ENCODE results near the gene SDC1. TPM values are rescaled to one million over a fixed set of nuclear protein-coding genes. Genes with fewer than 3 reads are reported as not detected.

Gene SDC1
- total and polyA plus RNA-seq, 2 of the 8 experiments (the other 6 are each of a cell fraction or from before 2014, with no cell fraction given), result 45.3 to 73.3 TPM

GRCh38 chr2:20193185-20193584 lies 31.7 kb downstream of the SDC1 start:
- Histone ChIP-seq H3K4ac (replicated peaks; ENCODE audit: insufficient read length, low read depth, low read length) (no peak overlapping the region), H3K23me2 (ENCODE audit: low read depth, low read length) (no peaks in the 10 kb centered on the region), H2BK12ac (ENCODE audit: low read depth, low read length) (no peak overlapping the region), H3K9me3 (ENCODE audit: insufficient read depth in 2 of 2, low read depth in 1 of 2, low read length in 1 of 2) (no peaks in the 10 kb centered on the region), H3K27me3 (replicated peaks in 1 of 4; ENCODE audit: control insufficient read depth in 3 of 4, extremely low read depth in 1 of 4, insufficient read depth in 3 of 4, low read length in 3 of 4) (no peaks in the 10 kb centered on the region; a peak in 3 of 7 replicates), H3K18ac (ENCODE audit: extremely low read depth, low read length) (no peak overlapping the region), H3K4me2 (ENCODE audit: insufficient read depth in 1 of 2, low read depth in 2 of 2, low read length in 2 of 2) (no peak overlapping the region), H3K79me1 (ENCODE audit: low read depth, low read length) (no peaks in the 10 kb centered on the region), H3K56ac (replicated peaks; ENCODE audit: insufficient read length, low read depth, low read length) (no peak overlapping the region), H2AFZ (ENCODE audit: low read length) (no peak overlapping the region), H2BK20ac (ENCODE audit: low read length) (no peak overlapping the region), H3K23ac (ENCODE audit: insufficient read length) (no peak overlapping the region), H3K9ac (replicated peaks in 1 of 4; ENCODE audit: extremely low read depth in 1 of 4, low read depth in 3 of 4, low read length in 3 of 4) (no peak overlapping the region), H2BK5ac (ENCODE audit: low read depth, low read length) (no peak overlapping the region), H3K4me1 (replicated peaks in 1 of 4; ENCODE audit: control insufficient read depth in 3 of 4, insufficient read depth in 4 of 4, low read length in 3 of 4) (peaks cover 0 to 19% (median 10%) of the 10 kb centered on the region in 4 experiments; a peak in 6 of 7 replicates), H3K27ac (ENCODE audit: low read depth, low read length) (no peak overlapping the region), H2BK120ac (replicated peaks; ENCODE audit: low read depth, low read length) (no peak overlapping the region), H4K8ac (ENCODE audit: extremely low read depth, insufficient read depth, low read length) (no peak overlapping the region), H3K14ac (ENCODE audit: insufficient read length) (no peak overlapping the region), H2BK15ac (ENCODE audit: low read length) (no peak overlapping the region), H3K79me2 (ENCODE audit: control insufficient read depth in 1 of 2, insufficient read depth in 2 of 2, low read length in 2 of 2) (no peaks in the 10 kb centered on the region), H4K20me1 (replicated peaks in 1 of 2; ENCODE audit: control insufficient read depth in 1 of 2, insufficient read depth in 2 of 2, low read length in 2 of 2) (no peaks in the 10 kb centered on the region), H4K91ac (replicated peaks; ENCODE audit: insufficient read length, low read length) (no peak overlapping the region), H4K5ac (ENCODE audit: insufficient read length, low read depth, low read length) (no peak overlapping the region), H2AK5ac (ENCODE audit: low read depth, low read length) (no peak overlapping the region), H3K4me3 (ENCODE audit: extremely low read depth in 1 of 4, insufficient read depth in 2 of 4, low read depth in 3 of 4, low read length in 4 of 4) (no peak overlapping the region), H3K36me3 (ENCODE audit: control insufficient read depth in 2 of 4, insufficient read depth in 4 of 4, low read length in 3 of 4) (no peaks in the 10 kb centered on the region)
- DNase-seq (ENCODE audit: low read depth in 1 of 2, low spot score in 2 of 2) (no peak), FAIRE-seq (no peak)
- ChIA-PET POLR2A (ENCODE audit: partially characterized antibody) (interaction anchor here (2.1 kb wide), 1 partner anchor 32 kb away, joined by 5 read pairs; the partner anchor contains the start of gene SDC1), CTCF (ENCODE audit: partially characterized antibody) (interaction anchor here (0.9 to 17.4 kb wide), 8 partner anchors 10 to 86 kb away, joined by 3 to 163 read pairs (median 38); no protein-coding TSS in a partner anchor)
- 89% methylated on average over 4 of the region's 4 CpGs; no CpG with 5 or more reads in 1 of the 2 experiments for WGBS, 2 experiments (ENCODE audit: extremely low coverage in 1 of 2, insufficient coverage in 1 of 2, insufficient read length in 1 of 2, insufficient replicate concordance in 2 of 2, low coverage in 1 of 2, low lambda C conversion rate in 2 of 2, missing lambda C conversion rate in 1 of 2)
- TF ChIP-seq BCL11A (IDR thresholded peaks at IDR 0.05; ENCODE audit: low read depth in 2 of 2, low read length in 2 of 2), result no peak
- no peak for TF ChIP-seq SP1 (IDR thresholded peaks at IDR 0.05; ENCODE audit: low read depth, low read length)
- no peak for TF ChIP-seq TBP (IDR thresholded peaks at IDR 0.05; ENCODE audit: low read depth, low read length)
- TF ChIP-seq CTCF (IDR thresholded peaks at IDR 0.05; ENCODE audit: control extremely low read depth in 1 of 3, insufficient read depth in 1 of 3, low read depth in 1 of 3, low read length in 3 of 3), result no peak
